GM21786 (cell line): ENCODE measurements around the gene WWOX.
"Not testable (repeated sequence)": the region's sequence is repeated elsewhere in the genome, so short reads cannot be mapped to it uniquely, and the experiment has no call there.

ENCODE experiments used
- ATAC-seq: cut with Tn5 transposase; IDR thresholded peaks from one replicate; pipeline ENCODE4 v1.9.1; 2021; ENCODE audit not compliant: unreplicated experiment

WWOX gene

GRCh38 chr16:78593352-78593751 lies 493.9 kb downstream of the WWOX start:
- no peak for ATAC-seq

DNA sequence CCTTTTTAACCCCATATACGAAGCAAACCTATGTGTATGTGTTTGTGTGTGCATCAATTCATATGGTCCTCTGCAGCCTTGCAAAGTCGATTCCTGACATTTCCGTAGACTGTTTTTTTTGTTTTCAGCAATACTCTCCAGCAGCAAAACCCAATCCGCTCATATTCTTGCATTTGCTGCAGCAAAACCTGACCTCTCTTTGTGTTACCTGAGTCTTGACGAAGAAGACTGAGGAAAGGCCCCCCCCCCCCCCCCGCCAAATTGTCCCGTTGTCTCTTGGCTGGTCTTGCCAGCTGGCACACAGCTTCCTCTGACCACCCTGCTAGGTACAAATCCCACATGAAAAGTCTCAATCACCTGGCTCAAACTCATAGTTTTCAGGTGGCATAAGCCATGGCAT lies 494.7 kb downstream of the WWOX start:
- ATAC-seq = no peak

DNA sequence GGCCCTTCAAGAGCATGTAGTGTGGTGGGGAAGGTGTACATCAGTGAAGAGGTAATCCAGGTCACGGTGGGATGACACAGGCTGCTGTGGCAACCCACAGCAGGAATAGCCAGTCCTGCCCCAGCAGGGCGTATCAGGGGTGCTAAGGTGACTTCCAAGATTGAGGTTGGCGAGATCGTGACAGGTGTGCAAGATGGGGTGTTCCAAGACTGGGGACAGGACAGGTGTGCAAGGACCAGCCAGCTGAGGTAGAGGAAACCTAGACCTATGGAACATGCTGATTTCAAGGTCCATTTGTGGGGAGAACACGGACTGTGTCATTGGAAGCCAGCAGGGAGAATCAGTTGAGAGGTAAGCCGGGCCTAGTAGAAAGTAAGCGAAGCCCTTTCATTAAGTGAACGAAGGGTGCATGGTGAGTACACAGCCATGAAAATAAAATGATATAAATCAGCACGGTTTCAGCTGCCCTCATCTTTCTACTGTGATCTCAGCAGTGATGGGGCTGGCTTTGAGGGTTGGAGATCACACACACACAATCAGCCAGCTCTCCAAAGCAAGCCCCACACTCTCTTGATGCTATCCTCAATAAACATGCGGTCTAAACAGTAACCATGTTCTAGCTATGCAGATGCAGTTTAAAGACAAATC lies 497.0 kb downstream of the WWOX start:
- no peak for ATAC-seq

DNA sequence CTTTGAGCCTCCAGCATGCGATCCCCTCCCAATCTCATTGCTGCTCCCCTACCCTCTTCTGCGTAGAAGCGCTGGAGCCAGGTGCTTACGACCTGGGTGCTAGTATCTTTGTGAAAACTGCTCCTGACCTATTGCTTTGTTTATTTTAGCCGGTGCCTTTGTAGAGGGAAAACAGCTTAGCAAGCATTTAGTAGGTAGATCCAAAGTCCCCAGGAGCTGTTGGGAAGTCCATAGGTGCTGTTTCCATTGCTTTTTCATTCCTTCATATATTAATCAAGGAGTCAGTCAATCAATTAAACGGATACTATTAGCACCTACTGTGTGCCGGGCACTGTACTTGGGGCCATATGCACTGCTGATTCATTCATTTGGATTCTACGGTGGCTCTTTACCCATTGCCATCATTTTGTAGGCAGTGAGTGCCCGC lies 497.6 kb downstream of the WWOX start:
- no peak for ATAC-seq

GRCh38 chr16:78597809-78598570 lies 498.5 kb downstream of the WWOX start:
- ATAC-seq = no peak

DNA sequence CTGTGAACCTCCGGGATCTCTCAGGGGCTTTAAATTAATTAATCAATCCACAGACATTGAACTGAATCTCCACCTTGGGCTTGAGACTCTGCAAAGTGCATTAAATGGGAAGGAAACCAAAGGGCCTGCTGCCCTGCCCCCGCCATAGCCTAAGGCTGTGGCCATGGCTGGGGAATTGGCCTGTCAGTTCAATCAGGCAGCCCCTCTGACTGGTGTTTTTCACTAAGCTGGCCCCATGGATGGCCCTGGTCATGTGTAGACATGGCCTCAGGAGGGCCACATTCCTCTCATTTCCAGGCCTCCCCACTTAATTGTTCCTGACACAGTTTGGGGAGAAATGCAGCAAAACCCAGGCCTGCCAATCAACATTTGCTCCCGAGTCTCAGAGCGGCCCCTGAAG lies 499.8 kb downstream of the WWOX start:
- ATAC-seq = no peak

DNA sequence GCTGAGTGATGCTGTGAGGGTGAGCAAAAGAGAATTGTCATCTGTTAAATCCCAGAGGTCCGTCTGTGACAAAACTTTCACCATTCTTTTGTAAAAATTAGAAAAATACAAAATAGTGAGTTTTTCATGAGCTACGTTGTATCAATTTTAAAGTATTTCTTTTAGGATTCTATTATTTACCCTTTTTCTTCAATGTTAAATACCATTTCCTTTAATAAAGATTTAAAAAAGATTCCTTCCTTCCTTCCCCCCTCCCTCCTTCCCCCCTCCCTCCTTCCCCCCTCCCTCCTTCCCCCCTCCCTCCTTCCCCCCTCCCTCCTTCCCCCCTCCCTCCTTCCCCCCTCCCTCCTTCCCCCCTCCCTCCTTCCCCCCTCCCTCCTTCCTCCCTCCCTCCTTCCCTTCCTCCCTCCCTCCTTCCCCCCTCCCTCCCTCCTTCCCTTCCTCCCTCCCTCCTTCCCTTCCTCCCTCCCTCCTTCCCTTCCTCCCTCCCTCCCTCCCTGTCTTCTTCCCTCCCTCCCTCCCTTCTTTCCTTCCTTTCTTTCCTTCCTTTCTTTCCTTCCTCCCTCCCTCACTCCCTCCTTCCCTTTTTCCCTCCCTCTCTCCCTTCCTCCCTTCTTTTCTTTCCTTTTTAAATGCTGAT lies 505.1 kb downstream of the WWOX start:
- not testable (repeated sequence) for ATAC-seq

GRCh38 chr16:78605548-78606101 lies 506.2 kb downstream of the WWOX start:
- ATAC-seq = no peak

DNA sequence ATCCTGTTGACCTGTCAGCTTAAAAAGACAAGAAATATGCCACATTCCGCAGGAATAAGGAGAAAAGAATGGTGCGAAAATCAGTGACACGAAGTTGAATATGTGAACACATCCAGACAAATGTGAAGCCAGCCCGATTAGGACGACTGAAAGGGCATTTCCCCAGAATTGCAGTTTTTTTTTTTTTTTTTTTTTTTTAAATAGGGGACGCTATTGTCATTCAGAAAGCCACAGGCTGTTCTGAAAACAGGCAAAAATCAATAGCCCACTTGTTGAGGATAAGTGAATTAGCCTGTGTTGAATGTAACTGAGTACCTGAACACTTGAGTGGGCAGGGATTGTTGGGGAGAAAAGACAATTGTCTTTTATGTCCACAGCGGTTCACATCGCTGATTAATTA lies 507.1 kb downstream of the WWOX start:
- ATAC-seq = no peak

DNA sequence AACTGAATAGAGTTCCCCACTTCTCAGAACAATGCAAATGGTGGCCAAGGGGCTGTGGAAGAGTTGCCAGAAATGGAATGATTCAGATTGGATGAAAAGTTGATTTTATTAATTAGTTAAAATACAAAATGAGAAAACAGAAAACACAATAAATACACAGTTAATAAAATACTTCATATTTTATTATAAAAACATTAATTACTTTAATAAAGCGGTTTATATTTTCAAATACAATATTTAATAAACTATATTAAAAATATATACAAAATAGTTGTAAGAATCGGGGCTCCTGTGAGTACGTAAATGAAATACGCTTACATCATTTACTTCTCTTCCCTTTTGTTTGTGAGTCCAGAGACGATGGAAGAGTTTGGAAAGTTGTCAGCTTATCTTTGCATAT lies 507.6 kb downstream of the WWOX start:
- no peak for ATAC-seq

DNA sequence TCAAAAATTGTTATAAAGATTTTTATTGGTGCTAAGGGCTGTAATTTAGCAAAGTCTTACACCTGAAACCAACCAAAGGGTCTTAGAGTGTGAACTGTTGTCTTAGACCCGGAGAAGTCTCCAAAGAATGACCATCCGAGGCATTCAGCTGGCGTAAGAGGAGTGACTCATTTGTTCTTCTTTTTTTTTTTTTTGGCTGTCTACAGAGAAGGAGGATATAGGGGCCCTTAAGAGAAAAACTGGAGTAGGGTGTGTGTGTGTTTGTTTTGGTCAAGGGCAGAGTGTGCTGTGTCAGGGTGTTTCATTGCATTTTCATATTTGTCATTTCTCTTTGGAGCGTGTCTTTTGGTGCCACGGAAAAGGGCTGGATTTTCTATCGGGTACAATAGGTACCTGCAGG lies 508.0 kb downstream of the WWOX start:
- no peak for ATAC-seq

- ATAC-seq = no peak
Measured at GRCh38 chr16:78608305-78608776, 508.9 kb downstream of the WWOX start.

- no peak for ATAC-seq
Measured at GRCh38 chr16:78609402-78610274, 510.2 kb downstream of the WWOX start.

- ATAC-seq = no peak
Measured at GRCh38 chr16:78611318-78611717, 511.9 kb downstream of the WWOX start.

DNA sequence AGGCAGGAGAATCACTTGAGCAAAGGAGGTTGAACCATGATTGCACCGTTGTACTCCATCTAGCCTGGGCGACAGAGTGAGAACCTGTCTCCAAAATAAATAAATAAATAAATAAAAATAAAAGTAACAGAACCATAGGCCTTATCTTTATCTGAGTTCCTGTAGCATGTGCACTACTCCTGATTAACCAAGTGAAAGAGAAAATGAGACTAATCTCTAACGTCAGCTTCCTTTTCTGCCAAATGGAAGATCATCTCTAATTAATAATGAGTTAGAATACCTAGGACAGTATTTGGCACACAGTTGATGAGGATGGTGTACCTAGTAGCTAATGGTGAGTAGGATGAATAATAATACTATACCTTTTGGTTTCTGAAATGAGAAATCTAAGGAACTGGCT lies 520.4 kb downstream of the WWOX start:
- ATAC-seq = no peak

DNA sequence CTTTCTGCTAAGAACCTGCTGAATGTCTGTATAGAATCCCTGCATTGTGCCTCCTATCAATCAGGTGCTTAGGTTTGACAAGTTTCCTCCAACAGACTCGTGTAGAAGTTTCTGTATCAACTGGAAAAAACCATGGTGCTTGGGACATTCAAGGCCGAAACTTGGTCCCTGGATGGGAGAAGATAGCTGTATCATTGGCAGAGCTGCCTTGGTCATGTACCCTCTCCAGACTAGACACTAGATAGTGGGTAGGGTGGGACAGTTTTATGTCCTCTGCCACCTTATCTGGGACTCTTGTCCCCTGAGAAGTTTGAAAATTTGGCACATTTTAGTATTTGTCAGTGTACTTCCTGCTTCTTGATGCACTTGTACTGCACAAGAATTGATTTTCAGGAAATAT lies 520.8 kb downstream of the WWOX start:
- ATAC-seq = no peak

DNA sequence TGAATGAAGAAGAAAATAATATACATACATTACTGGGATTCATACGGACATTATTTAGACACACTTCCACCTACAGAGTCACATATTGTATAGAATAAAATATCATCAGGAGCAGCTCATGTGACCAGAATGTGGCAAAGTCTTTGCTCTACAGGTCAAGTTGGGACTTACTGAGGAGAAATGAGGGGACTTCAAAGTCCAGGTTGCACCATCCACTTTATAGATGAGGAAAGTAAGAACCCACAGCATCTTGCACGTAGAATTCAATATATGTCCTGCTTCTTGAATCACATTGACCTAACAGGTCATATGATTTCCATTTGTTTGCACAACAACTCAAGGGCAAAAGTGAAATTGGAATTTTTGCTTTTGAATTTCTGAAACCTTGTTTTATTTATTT lies 524.3 kb downstream of the WWOX start:
- ATAC-seq = no peak

DNA sequence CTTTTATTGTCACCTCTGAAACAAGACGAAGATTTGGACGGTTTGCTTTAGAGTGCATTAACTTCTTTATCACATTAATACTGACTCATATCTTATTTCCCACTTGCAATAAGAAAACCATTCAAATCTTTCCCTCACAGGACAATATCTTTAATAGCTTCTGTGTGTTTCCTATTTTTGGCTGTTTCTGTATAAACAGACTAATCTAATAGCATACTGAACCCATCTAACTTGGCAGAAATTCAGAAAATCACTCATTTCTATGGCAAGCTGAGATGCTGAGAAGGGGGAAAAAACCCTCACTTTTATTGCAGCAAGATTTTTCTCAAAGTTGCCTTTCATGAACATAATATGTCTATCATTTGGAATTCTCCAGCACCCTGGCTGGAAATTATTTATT lies 524.9 kb downstream of the WWOX start:
- ATAC-seq = no peak

GRCh38 chr16:78628461-78629045 lies 529.1 kb downstream of the WWOX start:
- ATAC-seq = no peak

DNA sequence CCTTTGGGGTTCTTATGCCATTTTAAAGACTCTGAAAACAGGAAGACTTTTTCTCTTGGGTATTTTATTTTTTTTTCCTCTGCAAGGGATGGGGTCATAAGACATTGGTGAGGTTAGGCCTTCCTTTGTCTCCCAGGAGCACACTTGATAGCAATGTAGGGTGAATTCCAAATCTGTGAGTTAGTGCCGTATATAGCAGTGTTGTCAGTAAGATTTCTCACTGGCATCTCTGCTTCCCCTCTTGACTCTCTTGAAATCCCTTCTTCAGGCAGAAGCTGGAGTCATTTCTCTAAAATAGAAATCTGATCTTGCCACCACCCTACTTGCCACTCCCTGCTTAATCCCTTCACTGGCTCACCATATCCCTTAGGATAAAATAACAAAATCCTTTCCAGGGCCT lies 529.7 kb downstream of the WWOX start:
- ATAC-seq = no peak

DNA sequence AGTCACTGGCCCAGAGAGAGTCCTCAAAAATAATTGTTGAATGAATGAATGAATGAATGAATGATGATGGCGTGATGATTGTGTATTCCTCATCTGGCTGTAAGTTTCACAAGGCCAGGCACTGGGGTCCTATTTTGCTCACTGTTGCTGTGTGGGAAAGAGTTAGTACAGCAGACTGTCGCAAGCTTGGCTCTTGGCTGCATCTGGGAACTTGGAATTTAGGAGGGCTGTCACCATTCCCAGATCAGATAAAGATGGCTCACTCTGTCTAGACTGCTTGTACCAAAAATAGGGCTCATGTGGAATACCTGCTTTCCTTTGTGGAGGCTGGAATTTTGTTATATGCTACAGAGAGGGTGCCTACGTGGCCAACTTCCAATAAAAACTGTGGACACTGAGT lies 530.6 kb downstream of the WWOX start:
- ATAC-seq = no peak
